ENCODE measurements around the gene PTPN13.

Gene PTPN13

GRCh38 chr4:86686741-86687140 lies 92.6 kb downstream of the PTPN13 start:
- Histone ChIP-seq H3K79me2 (ENCODE audit: insufficient read depth, low read depth) (no peaks in the 10 kb centered on the region), H3K36me3 (ENCODE audit: insufficient read depth) (no peaks in the 10 kb centered on the region), H3K4me3 (IDR thresholded peaks at IDR 0.05; ENCODE audit: insufficient read depth, low read depth, low read length) (no peak overlapping the region), H2AFZ (ENCODE audit: low read depth) (no peak overlapping the region), H3K4me2 (no peak overlapping the region), H3K4me1 (ENCODE audit: low read depth, poor library complexity, severe bottlenecking) (no peaks in the 10 kb centered on the region), H3K27ac (no peak overlapping the region), H4K20me1 (ENCODE audit: insufficient read depth) (no peaks in the 10 kb centered on the region), H3K27me3 (ENCODE audit: insufficient read depth, low read depth) (no peaks in the 10 kb centered on the region), H3K9ac (no peak overlapping the region)
- TF ChIP-seq CTCF (conservative IDR thresholded peaks at IDR 0.05; ENCODE audit: low read depth, low read length) = no peak

GRCh38 chr4:86688026-86688425 lies 93.9 kb downstream of the PTPN13 start:
- H2AFZ ChIP-seq (ENCODE audit: low read depth) = no peak overlapping the region
- no peaks in the 10 kb centered on the region for H3K36me3 ChIP-seq (ENCODE audit: insufficient read depth)
- H3K4me2 ChIP-seq = no peak overlapping the region
- H3K9ac ChIP-seq = no peak overlapping the region
- H3K4me3 ChIP-seq (IDR thresholded peaks at IDR 0.05; ENCODE audit: insufficient read depth, low read depth, low read length) = no peak overlapping the region
- no peak for TF ChIP-seq CTCF (conservative IDR thresholded peaks at IDR 0.05; ENCODE audit: low read depth, low read length)
- H4K20me1 ChIP-seq (ENCODE audit: insufficient read depth) = no peaks in the 10 kb centered on the region
- H3K4me1 ChIP-seq (ENCODE audit: low read depth, poor library complexity, severe bottlenecking) = no peaks in the 10 kb centered on the region
- no peaks in the 10 kb centered on the region for H3K27me3 ChIP-seq (ENCODE audit: insufficient read depth, low read depth)
- no peak overlapping the region for H3K27ac ChIP-seq
- H3K79me2 ChIP-seq (ENCODE audit: insufficient read depth, low read depth) = no peaks in the 10 kb centered on the region

GRCh38 chr4:86704601-86705000 lies 110.5 kb downstream of the PTPN13 start:
- Histone ChIP-seq H3K36me3 (ENCODE audit: insufficient read depth) (no peaks in the 10 kb centered on the region), H3K9ac (no peak overlapping the region), H3K4me2 (no peak overlapping the region), H3K27ac (no peak overlapping the region), H3K79me2 (ENCODE audit: insufficient read depth, low read depth) (no peaks in the 10 kb centered on the region), H2AFZ (ENCODE audit: low read depth) (no peak overlapping the region), H3K4me1 (ENCODE audit: low read depth, poor library complexity, severe bottlenecking) (no peaks in the 10 kb centered on the region), H3K4me3 (IDR thresholded peaks at IDR 0.05; ENCODE audit: insufficient read depth, low read depth, low read length) (no peak overlapping the region), H3K27me3 (ENCODE audit: insufficient read depth, low read depth) (no peaks in the 10 kb centered on the region), H4K20me1 (ENCODE audit: insufficient read depth) (no peaks in the 10 kb centered on the region)
- TF ChIP-seq CTCF (conservative IDR thresholded peaks at IDR 0.05; ENCODE audit: low read depth, low read length) = no peak

GRCh38 chr4:86706923-86707597 lies 112.9 kb downstream of the PTPN13 start:
- Histone ChIP-seq H3K79me2 (ENCODE audit: insufficient read depth, low read depth) (no peaks in the 10 kb centered on the region), H4K20me1 (ENCODE audit: insufficient read depth) (no peaks in the 10 kb centered on the region), H3K27ac (no peak overlapping the region), H3K4me3 (IDR thresholded peaks at IDR 0.05; ENCODE audit: insufficient read depth, low read depth, low read length) (no peak overlapping the region), H3K9ac (no peak overlapping the region), H2AFZ (ENCODE audit: low read depth) (no peak overlapping the region), H3K36me3 (ENCODE audit: insufficient read depth) (no peaks in the 10 kb centered on the region), H3K27me3 (ENCODE audit: insufficient read depth, low read depth) (no peaks in the 10 kb centered on the region), H3K4me2 (no peak overlapping the region), H3K4me1 (ENCODE audit: low read depth, poor library complexity, severe bottlenecking) (no peaks in the 10 kb centered on the region)
- TF ChIP-seq CTCF (conservative IDR thresholded peaks at IDR 0.05; ENCODE audit: low read depth, low read length) = no peak
